Neural progenitor cell (in vitro differentiated cells): Measurements from ENCODE around the gene PLCZ1. TPM values are rescaled to one million over a fixed set of nuclear protein-coding genes. Genes with fewer than 3 reads are reported as not detected.

ENCODE experiments used
- DNase-seq: peaks from one replicate; pipeline ENCODE4 v3.0.0-alpha.2; 2016; ENCODE audit warnings: low spot score
- H2AFZ ChIP-seq: fragments of 200-600 bp; sonication (generic); replicated peaks from 2 replicates; pipeline ENCODE4 v1.6.1; 2016; ENCODE audit warnings: antibody characterized with exemption
- H3F3A ChIP-seq: fragments of 200-600 bp; sonication (generic); 2 replicates; pipeline ENCODE4 v1.6.1; 2016; ENCODE audit warnings: antibody characterized with exemption, low read depth
- H3K27ac ChIP-seq: fragments of 200-600 bp; sonication (generic); 2 replicates; pipeline ENCODE4 v1.5.1; 2016; ENCODE audit warnings: mild to moderate bottlenecking
- H3K27me3 ChIP-seq: fragments of 200-600 bp; sonication (generic); 2 replicates; pipeline ENCODE4 v1.6.1; 2016; ENCODE audit warnings: mild to moderate bottlenecking, moderate library complexity
- H3K36me3 ChIP-seq: fragments of 200-600 bp; sonication (generic); 2 replicates; pipeline ENCODE4 v1.5.1; 2016
- H3K4me1 ChIP-seq: fragments of 200-600 bp; sonication (generic); 2 replicates; pipeline ENCODE4 v1.6.1; 2016; ENCODE audit warnings: mixed run types
- H3K4me2 ChIP-seq: fragments of 200-600 bp; sonication (generic); 2 replicates; pipeline ENCODE4 v1.6.1; 2016
- H3K4me3 ChIP-seq: fragments of 200-600 bp; sonication (generic); 2 replicates; pipeline ENCODE4 v1.5.1; 2016
- H3K79me2 ChIP-seq: fragments of 200-600 bp; sonication (generic); 2 replicates; pipeline ENCODE4 v1.6.1; 2016; ENCODE audit warnings: low read depth
- H3K9ac ChIP-seq: fragments of 200-600 bp; sonication (generic); 2 replicates; pipeline ENCODE4 v1.6.1; 2016
- H3K9me3 ChIP-seq: fragments of 200-600 bp; sonication (generic); 2 replicates; pipeline ENCODE4 v1.5.1; 2016; ENCODE audit warnings: low read depth
- H4K20me1 ChIP-seq: fragments of 200-600 bp; sonication (generic); 2 replicates; pipeline ENCODE4 v1.6.1; 2016; ENCODE audit warnings: low read depth
- H3K27ac Mint-ChIP-seq: 3 replicates; pipeline ENCODE4 v1.8.0; 2021; ENCODE audit warnings: mixed read lengths
- H3K27me3 Mint-ChIP-seq: 2 replicates; pipeline ENCODE4 v1.8.0; 2022; ENCODE audit warnings: low read depth, mild to moderate bottlenecking, inconsistent platforms, moderate library complexity, mixed read lengths; ENCODE audit not compliant: insufficient read depth
- H3K36me3 Mint-ChIP-seq: 3 replicates; pipeline ENCODE4 v1.8.0; 2021; ENCODE audit warnings: mixed read lengths
- H3K4me1 Mint-ChIP-seq: 3 replicates; pipeline ENCODE4 v1.8.0; 2021; ENCODE audit warnings: mixed read lengths
- H3K4me3 Mint-ChIP-seq: 3 replicates; pipeline ENCODE4 v1.8.0; 2021; ENCODE audit warnings: mild to moderate bottlenecking, moderate library complexity, mixed read lengths
- H3K9me3 Mint-ChIP-seq: 3 replicates; pipeline ENCODE4 v1.8.0; 2020; ENCODE audit warnings: mixed read lengths
- EZH2 ChIP-seq: fragments of 200-600 bp; sonication (generic); IDR thresholded peaks from 2 replicates; pipeline ENCODE4 v1.6.1; 2017; ENCODE audit warnings: antibody characterized with exemption, mild to moderate bottlenecking, moderate library complexity
- EZH2phosphoT487 ChIP-seq: fragments of 200-600 bp; sonication (generic); IDR thresholded peaks from 2 replicates; pipeline ENCODE4 v1.6.1; 2017; ENCODE audit warnings: antibody characterized with exemption
- total RNA-seq: library from RNA; depleted of rRNA; stranded (reverse); fragments of >200 nt; gene quantifications from 2 replicates; pipeline ENCODE4 v1.2.3, GENCODE V29; 2015; ENCODE audit warnings: low replicate concordance
- TF ChIP-seq, protein P1 (sequence below): fragments of 200-600 bp; sonication (generic); IDR thresholded peaks from 2 replicates; pipeline ENCODE4 v1.5.1; 2017; ENCODE audit warnings: antibody characterized with exemption, mild to moderate bottlenecking

The PLCZ1 gene
- total RNA-seq, 1 donor from 2014 or later, result not detected

DNA sequence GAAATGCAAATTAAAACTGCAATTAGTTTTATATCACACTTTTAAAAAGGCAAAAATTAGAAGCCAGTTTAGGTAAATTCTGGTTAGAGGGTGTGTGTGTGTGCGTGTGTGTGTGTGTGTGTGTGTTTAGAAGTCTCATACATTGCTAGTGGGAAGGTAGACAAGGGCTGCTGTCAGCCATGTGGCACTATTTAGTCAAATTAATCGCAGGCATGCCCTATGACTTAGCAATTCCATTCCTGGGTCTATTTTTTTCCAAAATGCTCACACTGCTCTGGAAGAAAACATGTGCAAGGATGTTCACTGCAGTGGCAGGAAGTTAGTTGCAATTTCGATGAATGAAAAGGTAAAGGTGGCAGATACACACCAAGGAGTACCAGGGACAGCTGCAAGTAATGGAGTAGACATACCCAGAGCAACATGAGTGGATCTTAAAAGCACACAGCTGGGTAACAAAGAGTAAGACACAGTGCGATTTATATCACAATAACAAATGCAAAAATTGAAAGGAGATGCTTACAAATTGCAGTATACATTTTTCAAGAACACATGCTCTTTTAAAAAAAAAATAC, 11.7 kb upstream of the PLCZ1 start:
- peaks cover 65% of the 10 kb centered on the region for H3K4me1 ChIP-seq
- no peaks in the 10 kb centered on the region for H3K27me3 ChIP-seq
- Mint-ChIP-seq H3K27ac (no peak overlapping the region), H3K4me1 (peaks cover 51% of the 10 kb centered on the region), H3K9me3 (peaks cover 2% of the 10 kb centered on the region), H3K36me3 (no peaks in the 10 kb centered on the region), H3K4me3 (no peak overlapping the region), H3K27me3 (no peaks in the 10 kb centered on the region)
- DNase-seq, result no peak
- no peak overlapping the region for H3K4me2 ChIP-seq
- no peak overlapping the region for H2AFZ ChIP-seq
- H3K9me3 ChIP-seq, result no peaks in the 10 kb centered on the region
- H3K9ac ChIP-seq, result no peak overlapping the region
- peaks cover 43% of the 10 kb centered on the region for H3F3A ChIP-seq
- no peak overlapping the region for H3K4me3 ChIP-seq
- no peaks in the 10 kb centered on the region for H4K20me1 ChIP-seq
- TF ChIP-seq, protein P1, sequence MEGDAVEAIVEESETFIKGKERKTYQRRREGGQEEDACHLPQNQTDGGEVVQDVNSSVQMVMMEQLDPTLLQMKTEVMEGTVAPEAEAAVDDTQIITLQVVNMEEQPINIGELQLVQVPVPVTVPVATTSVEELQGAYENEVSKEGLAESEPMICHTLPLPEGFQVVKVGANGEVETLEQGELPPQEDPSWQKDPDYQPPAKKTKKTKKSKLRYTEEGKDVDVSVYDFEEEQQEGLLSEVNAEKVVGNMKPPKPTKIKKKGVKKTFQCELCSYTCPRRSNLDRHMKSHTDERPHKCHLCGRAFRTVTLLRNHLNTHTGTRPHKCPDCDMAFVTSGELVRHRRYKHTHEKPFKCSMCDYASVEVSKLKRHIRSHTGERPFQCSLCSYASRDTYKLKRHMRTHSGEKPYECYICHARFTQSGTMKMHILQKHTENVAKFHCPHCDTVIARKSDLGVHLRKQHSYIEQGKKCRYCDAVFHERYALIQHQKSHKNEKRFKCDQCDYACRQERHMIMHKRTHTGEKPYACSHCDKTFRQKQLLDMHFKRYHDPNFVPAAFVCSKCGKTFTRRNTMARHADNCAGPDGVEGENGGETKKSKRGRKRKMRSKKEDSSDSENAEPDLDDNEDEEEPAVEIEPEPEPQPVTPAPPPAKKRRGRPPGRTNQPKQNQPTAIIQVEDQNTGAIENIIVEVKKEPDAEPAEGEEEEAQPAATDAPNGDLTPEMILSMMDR, result no peak
- TF ChIP-seq EZH2phosphoT487 (no peak), EZH2 (no peak)
- H3K36me3 ChIP-seq, result no peaks in the 10 kb centered on the region
- H3K79me2 ChIP-seq, result no peaks in the 10 kb centered on the region
- no peak overlapping the region for H3K27ac ChIP-seq

DNA sequence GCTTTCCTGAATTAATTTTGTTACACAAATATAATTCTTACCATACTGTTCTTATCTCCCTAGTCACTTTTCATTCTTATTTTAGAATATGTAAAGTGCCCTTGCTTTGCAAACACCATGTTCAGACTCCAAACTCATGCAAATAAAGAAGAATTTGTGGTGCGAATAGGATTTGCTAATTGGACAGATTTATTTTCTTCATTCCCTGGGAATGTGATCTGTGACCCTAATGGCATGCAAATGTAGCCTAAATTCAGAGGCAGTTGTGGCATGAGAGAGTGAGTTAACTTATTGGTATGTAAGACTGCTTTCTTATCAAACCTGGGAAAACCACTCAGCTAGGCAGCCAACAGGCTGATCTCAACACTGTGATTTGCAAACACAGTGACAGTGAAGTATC, 10.1 kb upstream of the PLCZ1 start:
- Histone ChIP-seq H2AFZ (peak overlapping the region; percentile 51), H3K27ac (no peak overlapping the region), H3K79me2 (no peaks in the 10 kb centered on the region), H3K4me3 (no peak overlapping the region), H3K4me1 (peaks cover 50% of the 10 kb centered on the region), H3K36me3 (no peaks in the 10 kb centered on the region), H3K9me3 (no peaks in the 10 kb centered on the region), H3K27me3 (no peaks in the 10 kb centered on the region), H3K4me2 (no peak overlapping the region), H3F3A (peaks cover 27% of the 10 kb centered on the region), H4K20me1 (no peaks in the 10 kb centered on the region), H3K9ac (no peak overlapping the region)
- no peaks in the 10 kb centered on the region for H3K36me3 Mint-ChIP-seq
- peaks cover 35% of the 10 kb centered on the region for H3K4me1 Mint-ChIP-seq
- no peak overlapping the region for H3K4me3 Mint-ChIP-seq
- peaks cover 2% of the 10 kb centered on the region for H3K9me3 Mint-ChIP-seq
- no peaks in the 10 kb centered on the region for H3K27me3 Mint-ChIP-seq
- H3K27ac Mint-ChIP-seq, result no peak overlapping the region
- no peak for TF ChIP-seq EZH2phosphoT487
- TF ChIP-seq, protein P1, result no peak
- TF ChIP-seq EZH2, result no peak
- DNase-seq, result no peak

DNA sequence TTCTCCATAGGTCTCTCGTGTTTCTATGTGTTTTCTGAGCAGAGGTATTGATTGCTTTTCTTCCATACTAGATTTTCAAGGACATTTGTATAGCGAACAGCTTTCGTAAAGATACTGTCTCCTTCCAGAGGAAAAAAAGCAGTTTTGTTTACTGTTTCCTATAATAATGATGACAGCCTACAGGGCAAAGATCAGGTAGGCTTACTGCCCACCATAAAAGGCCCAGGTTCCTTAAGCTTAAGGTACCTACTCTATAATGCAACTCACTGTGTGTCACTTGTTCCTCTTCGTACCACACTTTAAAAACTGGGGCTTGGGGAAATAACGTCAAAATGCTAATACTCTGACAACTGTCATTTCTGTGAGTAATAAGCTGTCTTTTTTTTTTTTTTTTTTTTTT, 6.7 kb downstream of the PLCZ1 start:
- Histone ChIP-seq H3K9ac (no peak overlapping the region), H3K4me3 (no peak overlapping the region), H4K20me1 (no peaks in the 10 kb centered on the region), H3F3A (no peaks in the 10 kb centered on the region), H3K9me3 (peaks cover 17% of the 10 kb centered on the region), H3K79me2 (no peaks in the 10 kb centered on the region), H2AFZ (peak overlapping the region; percentile 7), H3K4me2 (no peak overlapping the region), H3K27ac (no peak overlapping the region), H3K36me3 (no peaks in the 10 kb centered on the region), H3K4me1 (no peaks in the 10 kb centered on the region), H3K27me3 (no peaks in the 10 kb centered on the region)
- no peaks in the 10 kb centered on the region for H3K36me3 Mint-ChIP-seq
- H3K4me1 Mint-ChIP-seq, result no peaks in the 10 kb centered on the region
- H3K9me3 Mint-ChIP-seq, result peaks cover 24% of the 10 kb centered on the region
- H3K4me3 Mint-ChIP-seq, result no peak overlapping the region
- peaks cover 2% of the 10 kb centered on the region for H3K27me3 Mint-ChIP-seq
- H3K27ac Mint-ChIP-seq, result no peak overlapping the region
- TF ChIP-seq EZH2, result no peak
- no peak for TF ChIP-seq EZH2phosphoT487
- TF ChIP-seq, protein P1, result no peak
- no peak for DNase-seq
